RWPE1 (cell line): ENCODE measurements around the gene NLRP1.

Source experiments
- CTCF ChIA-PET: fragments of 350-600 bp; sonication (Branson Sonifier 250); formaldehyde crosslinking; extraction: SDS; loops from one replicate; lab custom pipeline; 2021; lab: Yijun Ruan, JAX
- POLR2A ChIA-PET: fragments of 400-600 bp; formaldehyde crosslinking; extraction: SDS; loops from one replicate; lab custom pipeline; 2020; ENCODE audit warnings: antibody characterized with exemption; ENCODE audit not compliant: low non-redundant PET; lab: Yijun Ruan, JAX
- DNase-seq: peaks from one replicate; pipeline ENCODE4 v3.0.0; 2012; ENCODE audit warnings: low spot score
- H3K27ac ChIP-seq: fragments of 450-650 bp; 2 replicates; pipeline ENCODE4 v1.5.1; 2017
- CTCF ChIP-seq: fragments of 450-650 bp; conservative IDR thresholded peaks from 2 replicates; pipeline ENCODE4 v1.5.1; 2017; ENCODE audit warnings: low read depth, mild to moderate bottlenecking

The NLRP1 gene

GRCh38 chr17:5481451-5481850, 102.9 kb downstream of the NLRP1 start:
- DNase-seq, result no peak
- H3K27ac ChIP-seq, result no peak overlapping the region
- POLR2A ChIA-PET, result no interaction called here
- TF ChIP-seq CTCF, result no peak
- CTCF ChIA-PET, result no interaction called here

- H3K27ac ChIP-seq, result no peak overlapping the region
- TF ChIP-seq CTCF, result no peak
- DNase-seq, result no peak
- CTCF ChIA-PET, result no interaction called here
- POLR2A ChIA-PET, result no interaction called here
Observed at GRCh38 chr17:5480962-5481361, 103.3 kb downstream of the NLRP1 start.

- DNase-seq, result no peak
- ChIA-PET CTCF (no interaction called here), POLR2A (interaction anchor here (0.6 kb wide), 1 partner anchor 265 kb away, joined by 5 read pairs; no protein-coding TSS in a partner anchor)
- H3K27ac ChIP-seq, result no peak overlapping the region
- no peak for TF ChIP-seq CTCF
Observed at GRCh38 chr17:5478992-5479391, 105.3 kb downstream of the NLRP1 start.

DNA sequence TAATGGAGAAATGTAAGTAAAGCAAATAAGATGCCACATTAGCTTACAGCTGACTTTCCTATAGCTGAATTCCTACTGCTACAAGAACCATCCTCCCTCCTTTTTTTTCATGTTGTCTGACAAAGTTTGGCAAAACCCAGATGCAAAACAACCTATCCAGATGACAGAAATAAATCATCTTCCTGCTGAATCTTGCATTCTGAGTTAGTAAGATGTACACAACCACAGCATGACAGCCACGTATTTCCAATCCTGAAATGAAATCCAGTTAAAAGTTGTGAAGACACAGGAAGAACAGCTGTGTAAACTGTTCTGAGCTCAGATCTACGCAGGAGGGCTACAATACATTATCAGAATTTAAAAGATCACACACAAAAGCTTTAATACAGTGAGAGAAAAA, 110.4 kb downstream of the NLRP1 start:
- CTCF ChIA-PET, result no interaction called here
- no peak for TF ChIP-seq CTCF
- DNase-seq, result no peak
- no peak overlapping the region for H3K27ac ChIP-seq
- POLR2A ChIA-PET, result no interaction called here

DNA sequence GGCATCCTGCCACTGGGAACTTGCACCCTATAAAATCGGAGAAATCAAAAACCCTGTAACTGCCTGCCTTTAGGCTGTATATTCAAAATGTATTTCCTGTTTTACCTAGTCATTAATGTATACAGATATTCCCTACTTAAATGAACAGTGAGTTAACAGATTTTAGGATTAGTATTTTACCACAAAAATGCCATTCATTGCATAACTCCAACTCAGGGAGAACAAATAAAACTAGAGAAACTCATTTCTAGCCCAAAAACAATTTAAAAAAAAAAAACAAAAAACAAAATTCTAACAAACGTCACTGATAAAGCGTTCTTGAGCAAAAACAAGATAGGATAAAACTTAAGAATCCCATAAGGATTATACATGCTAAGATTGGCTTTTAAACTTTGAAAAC, 111.8 kb downstream of the NLRP1 start:
- CTCF ChIA-PET, result no interaction called here
- TF ChIP-seq CTCF, result no peak
- POLR2A ChIA-PET, result no interaction called here
- no peak overlapping the region for H3K27ac ChIP-seq
- DNase-seq, result no peak

DNA sequence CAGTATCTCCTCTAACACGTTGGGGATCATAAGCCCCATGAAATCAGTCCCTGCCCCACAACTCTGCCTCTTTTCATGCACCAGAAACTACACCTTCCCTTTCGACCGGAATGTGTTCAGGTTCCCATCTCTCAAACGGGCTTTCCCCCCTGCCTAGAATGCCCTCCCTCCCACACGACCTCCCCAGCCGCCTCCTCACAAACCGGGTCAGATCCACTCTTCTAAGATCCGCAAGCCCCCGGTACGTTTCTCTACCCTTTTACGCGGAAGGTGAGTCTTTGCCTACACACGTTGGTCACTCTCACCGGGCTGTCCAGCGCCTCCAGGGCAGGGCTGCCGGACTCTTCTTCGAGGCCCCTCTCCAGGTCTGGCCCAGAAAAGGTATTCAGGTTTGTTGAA, 116.2 kb downstream of the NLRP1 start:
- ChIA-PET CTCF (interaction anchor here (1.0 to 1.2 kb wide), 2 partner anchors 29 to 31 kb away, joined by 3 to 4 read pairs; partner anchors contain the start of gene C1QBP), POLR2A (no interaction called here)
- peak; percentile 39 for DNase-seq
- peak overlapping the region; percentile 72 for H3K27ac ChIP-seq
- no peak for TF ChIP-seq CTCF
